ENCODE results near the gene USP9X. TPM values are rescaled to one million over a fixed set of nuclear protein-coding genes. Genes with fewer than 3 reads are reported as not detected.

USP9X gene
- 53.2 and 118 TPM in 2 replicates for total RNA-seq

- Histone ChIP-seq H3K36me3 (ENCODE audit: control insufficient read depth, insufficient read depth, low read length) (no peaks in the 10 kb centered on the region), H3K27me3 (ENCODE audit: control insufficient read depth, insufficient read depth, low read length) (no peaks in the 10 kb centered on the region), H3K4me3 (ENCODE audit: low read depth, low read length) (peak within 1 kb of the TSS; percentile 86)
- no peak for TF ChIP-seq CTCF (IDR thresholded peaks at IDR 0.05; ENCODE audit: insufficient read depth, low read length, severe bottlenecking)
- FAIRE-seq (no peak), DNase-seq (ENCODE audit: low read depth) (peak; percentile 50)
Measured at GRCh38 chrX:41084893-41085511, at the start of gene USP9X. Gene USP9X, plus strand, starts transcription at chrX:41085445. Its CDS starts 38,184 bp downstream, at chrX:41123629.

- H3K36me3 ChIP-seq (ENCODE audit: control insufficient read depth, insufficient read depth, low read length) = no peaks in the 10 kb centered on the region
- no peak for DNase-seq (ENCODE audit: low read depth)
- H3K4me3 ChIP-seq (ENCODE audit: low read depth, low read length) = no peak overlapping the region
- FAIRE-seq = no peak
- TF ChIP-seq CTCF (IDR thresholded peaks at IDR 0.05; ENCODE audit: insufficient read depth, low read length, severe bottlenecking) = no peak
- no peaks in the 10 kb centered on the region for H3K27me3 ChIP-seq (ENCODE audit: control insufficient read depth, insufficient read depth, low read length)
Measured at GRCh38 chrX:41035582-41035981, 49.7 kb upstream of the USP9X start.

GRCh38 chrX:41036668-41037326 lies 48.4 kb upstream of the USP9X start:
- TF ChIP-seq CTCF (IDR thresholded peaks at IDR 0.05; ENCODE audit: insufficient read depth, low read length, severe bottlenecking) = no peak
- H3K4me3 ChIP-seq (ENCODE audit: low read depth, low read length) = no peak overlapping the region
- no peak for DNase-seq (ENCODE audit: low read depth)
- no peaks in the 10 kb centered on the region for H3K36me3 ChIP-seq (ENCODE audit: control insufficient read depth, insufficient read depth, low read length)
- H3K27me3 ChIP-seq (ENCODE audit: control insufficient read depth, insufficient read depth, low read length) = no peaks in the 10 kb centered on the region
- FAIRE-seq = no peak

GRCh38 chrX:41043196-41043595 lies 42.0 kb upstream of the USP9X start:
- no peak for TF ChIP-seq CTCF (IDR thresholded peaks at IDR 0.05; ENCODE audit: insufficient read depth, low read length, severe bottlenecking)
- no peak for FAIRE-seq

GRCh38 chrX:41043674-41044345 lies 41.4 kb upstream of the USP9X start:
- TF ChIP-seq CTCF (IDR thresholded peaks at IDR 0.05; ENCODE audit: insufficient read depth, low read length, severe bottlenecking) = no peak
- no peak overlapping the region for H3K4me3 ChIP-seq (ENCODE audit: low read depth, low read length)
- FAIRE-seq (no peak), DNase-seq (ENCODE audit: low read depth) (peak; percentile 5)
- H3K27me3 ChIP-seq (ENCODE audit: control insufficient read depth, insufficient read depth, low read length) = no peaks in the 10 kb centered on the region
- no peaks in the 10 kb centered on the region for H3K36me3 ChIP-seq (ENCODE audit: control insufficient read depth, insufficient read depth, low read length)

More at GRCh38 chrX:41043196-41043595, 42.0 kb upstream of the USP9X start:
- Histone ChIP-seq H3K4me3 (ENCODE audit: low read depth, low read length) (no peak overlapping the region), H3K27me3 (ENCODE audit: control insufficient read depth, insufficient read depth, low read length) (no peaks in the 10 kb centered on the region), H3K36me3 (ENCODE audit: control insufficient read depth, insufficient read depth, low read length) (no peaks in the 10 kb centered on the region)
- DNase-seq (ENCODE audit: low read depth) = no peak
